ENCODE measurements around the gene SPG7. TPM values are rescaled to one million over a fixed set of nuclear protein-coding genes. Genes with fewer than 3 reads are reported as not detected.
A peak's percentile ranks its signal among the peaks of the same experiment; 100 is the strongest.
"Not testable (repeated sequence)": the region's sequence is repeated elsewhere in the genome, so short reads cannot be mapped to it uniquely, and the experiment has no call there.

The SPG7 gene
- total RNA-seq, 1 experiment from 2014 or later: 118 TPM

DNA sequence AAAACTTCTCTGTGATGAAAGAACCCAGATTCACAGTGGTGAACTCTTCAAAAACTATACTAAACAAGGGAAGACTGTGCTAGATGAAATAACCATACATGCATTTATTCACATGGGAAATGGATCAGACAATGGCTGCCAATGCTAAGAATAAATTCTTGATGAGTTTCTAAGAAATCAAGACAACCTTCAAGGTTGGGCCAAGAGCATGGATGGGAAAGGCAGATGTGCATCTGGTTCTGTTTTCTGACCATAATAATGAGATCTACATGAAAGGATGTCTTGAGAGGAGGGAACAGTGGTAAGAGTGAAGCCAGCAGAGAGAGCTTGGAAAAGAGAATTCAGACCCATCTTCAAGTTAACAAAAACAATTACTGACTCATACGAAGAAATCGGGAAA is 49.2 kb upstream of the SPG7 start:
- intact Hi-C loops (cut with micrococcal nuclease; ENCODE audit: unreplicated experiment) (no loop called here), in situ Hi-C loops (cut with HindIII; ENCODE audit: low pct_unique_long_range_greater_than_20kb, low sequenced_read_pairs) (no loop called here)
- no peak overlapping the region for H3K27ac ChIP-seq (ENCODE audit: low read length)
- H3K27me3 ChIP-seq (ENCODE audit: control insufficient read depth, insufficient read depth, low read length): no peaks in the 10 kb centered on the region
- DNase-seq (ENCODE audit: low read depth, low spot score) (no peak), ATAC-seq (no peak)
- H3K4me3 ChIP-seq (ENCODE audit: low read depth in 2 of 2, low read length in 2 of 2): no peak overlapping the region
- no peaks in the 10 kb centered on the region for H3K9me3 ChIP-seq (ENCODE audit: control insufficient read depth, insufficient read depth, low read depth, low read length)
- peaks cover 14% of the 10 kb centered on the region for H3K4me1 ChIP-seq (ENCODE audit: control insufficient read depth, insufficient read depth, low read length)
- H3K36me3 ChIP-seq (ENCODE audit: control insufficient read depth, insufficient read depth, low read length): no peaks in the 10 kb centered on the region
- ChIA-PET CTCF (no interaction called here), POLR2A (no interaction called here)
- TF ChIP-seq CTCF (IDR thresholded peaks at IDR 0.05) (no peak), SIN3A (IDR thresholded peaks at IDR 0.05; ENCODE audit: borderline replicate concordance, insufficient read depth, low read depth, low read length) (no peak)
- TSS peak; percentile 48 for BruUV-seq (replicated peaks)

DNA sequence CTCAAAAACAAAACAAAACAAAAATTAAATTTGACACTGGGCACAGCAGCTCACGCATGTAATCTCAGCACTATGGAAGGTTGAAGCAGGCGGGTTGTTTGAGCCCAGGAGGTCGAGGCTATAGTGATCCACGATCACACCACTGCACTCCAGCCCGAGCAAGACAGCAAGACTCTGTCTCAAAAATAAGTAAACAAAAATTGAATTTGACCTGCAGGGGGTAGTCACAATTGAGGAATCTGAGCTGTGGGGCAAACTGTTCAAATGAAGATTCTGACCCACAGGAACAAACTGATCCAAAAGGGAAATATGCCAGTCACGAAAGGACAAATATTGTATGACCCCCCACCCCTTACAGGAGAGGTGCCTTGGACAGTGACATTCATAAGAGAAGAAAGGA is 47.6 kb upstream of the SPG7 start:
- BruUV-seq (replicated peaks): no TSS peak

GRCh38 chr16:89461890-89462289 is 46.3 kb upstream of the SPG7 start:
- in situ Hi-C loops (cut with HindIII; ENCODE audit: low pct_unique_long_range_greater_than_20kb, low sequenced_read_pairs); intact Hi-C loops (cut with micrococcal nuclease; ENCODE audit: unreplicated experiment); CTCF ChIA-PET; H3K9me3 ChIP-seq (ENCODE audit: control insufficient read depth, insufficient read depth, low read depth, low read length); H3K4me3 ChIP-seq (ENCODE audit: low read depth in 2 of 2, low read length in 2 of 2); H3K27ac ChIP-seq (ENCODE audit: low read length); ATAC-seq; H3K27me3 ChIP-seq (ENCODE audit: control insufficient read depth, insufficient read depth, low read length); DNase-seq (ENCODE audit: low read depth, low spot score); POLR2A ChIA-PET; H3K36me3 ChIP-seq (ENCODE audit: control insufficient read depth, insufficient read depth, low read length); BruUV-seq (replicated peaks): not testable (repeated sequence)
- H3K4me1 ChIP-seq (ENCODE audit: control insufficient read depth, insufficient read depth, low read length): peaks cover 10% of the 10 kb centered on the region; the same call in 1 of the 2 replicates

More for the DNA sequence above, 47.6 kb upstream of the SPG7 start:
- ChIA-PET CTCF (no interaction called here), POLR2A (no interaction called here)
- DNase-seq (ENCODE audit: low read depth, low spot score) (no peak), ATAC-seq (no peak)
- Histone ChIP-seq H3K4me3 (ENCODE audit: low read depth in 2 of 2, low read length in 2 of 2) (no peak overlapping the region), H3K36me3 (ENCODE audit: control insufficient read depth, insufficient read depth, low read length) (no peaks in the 10 kb centered on the region), H3K27me3 (ENCODE audit: control insufficient read depth, insufficient read depth, low read length) (no peaks in the 10 kb centered on the region), H3K27ac (ENCODE audit: low read length) (no peak overlapping the region), H3K4me1 (ENCODE audit: control insufficient read depth, insufficient read depth, low read length) (peaks cover 10% of the 10 kb centered on the region; the same call in 1 of the 2 replicates), H3K9me3 (ENCODE audit: control insufficient read depth, insufficient read depth, low read depth, low read length) (no peaks in the 10 kb centered on the region)
- in situ Hi-C loops (cut with HindIII; ENCODE audit: low pct_unique_long_range_greater_than_20kb, low sequenced_read_pairs): no loop called here
- TF ChIP-seq TCF7L2 (IDR thresholded peaks at IDR 0.05; ENCODE audit: low read depth, low read length) (no peak), POLR2AphosphoS5 (IDR thresholded peaks at IDR 0.05; ENCODE audit: low read depth, low read length) (no peak), REST (IDR thresholded peaks at IDR 0.05; ENCODE audit: insufficient read depth in 1 of 2, low read depth in 2 of 2, low read length in 1 of 2) (no peak), CTCF (IDR thresholded peaks at IDR 0.05) (no peak), SIN3A (IDR thresholded peaks at IDR 0.05; ENCODE audit: borderline replicate concordance, insufficient read depth, low read depth, low read length) (no peak)
- intact Hi-C loops (cut with micrococcal nuclease; ENCODE audit: unreplicated experiment): no loop called here

DNA sequence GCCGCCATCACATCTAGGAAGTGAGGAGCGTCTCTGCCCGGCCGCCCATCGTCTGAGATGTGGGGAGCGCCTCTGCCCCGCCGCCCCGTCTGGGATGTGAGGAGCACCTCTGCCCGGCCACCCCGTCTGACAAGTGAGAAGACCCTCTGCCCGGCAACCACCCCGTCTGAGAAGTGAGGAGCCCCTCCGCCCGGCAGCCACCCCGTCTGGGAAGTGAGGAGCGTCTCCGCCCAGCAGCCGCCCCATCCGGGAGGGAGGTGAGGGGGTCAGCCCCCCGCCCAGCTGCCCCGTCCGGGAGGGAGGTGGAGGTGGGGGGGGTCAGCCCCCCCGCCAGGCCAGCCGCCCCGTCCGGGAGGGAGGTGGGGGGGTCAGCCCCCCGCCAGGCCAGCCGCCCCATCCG is 45.6 kb upstream of the SPG7 start:
- peaks cover 13% of the 10 kb centered on the region; the same call in 1 of the 2 replicates for H3K4me1 ChIP-seq (ENCODE audit: control insufficient read depth, insufficient read depth, low read length)
- H3K4me3 ChIP-seq (ENCODE audit: low read depth in 2 of 2, low read length in 2 of 2); BruUV-seq (replicated peaks); DNase-seq (ENCODE audit: low read depth, low spot score); intact Hi-C loops (cut with micrococcal nuclease; ENCODE audit: unreplicated experiment); H3K36me3 ChIP-seq (ENCODE audit: control insufficient read depth, insufficient read depth, low read length); POLR2A ChIA-PET; ATAC-seq; in situ Hi-C loops (cut with HindIII; ENCODE audit: low pct_unique_long_range_greater_than_20kb, low sequenced_read_pairs); H3K27me3 ChIP-seq (ENCODE audit: control insufficient read depth, insufficient read depth, low read length); H3K9me3 ChIP-seq (ENCODE audit: control insufficient read depth, insufficient read depth, low read depth, low read length); CTCF ChIA-PET; H3K27ac ChIP-seq (ENCODE audit: low read length): not testable (repeated sequence)

- H3K36me3 ChIP-seq (ENCODE audit: control insufficient read depth, insufficient read depth, low read length); ATAC-seq; H3K27me3 ChIP-seq (ENCODE audit: control insufficient read depth, insufficient read depth, low read length); H3K9me3 ChIP-seq (ENCODE audit: control insufficient read depth, insufficient read depth, low read depth, low read length); in situ Hi-C loops (cut with HindIII; ENCODE audit: low pct_unique_long_range_greater_than_20kb, low sequenced_read_pairs); H3K27ac ChIP-seq (ENCODE audit: low read length); POLR2A ChIA-PET; H3K4me3 ChIP-seq (ENCODE audit: low read depth in 2 of 2, low read length in 2 of 2); DNase-seq (ENCODE audit: low read depth, low spot score); CTCF ChIA-PET; intact Hi-C loops (cut with micrococcal nuclease; ENCODE audit: unreplicated experiment): not testable (repeated sequence)
- peaks cover 13% of the 10 kb centered on the region; the same call in 1 of the 2 replicates for H3K4me1 ChIP-seq (ENCODE audit: control insufficient read depth, insufficient read depth, low read length)
- TSS peak; percentile 70 for BruUV-seq (replicated peaks)
Observed at GRCh38 chr16:89463312-89463711, 44.9 kb upstream of the SPG7 start.
